GM23248 (cell line): Measurements from ENCODE around the gene MYH11.

Source experiments
- EZH2 ChIP-seq: fragments of 200-600 bp; sonication (generic); IDR thresholded peaks from 2 replicates; pipeline ENCODE4 v1.6.1; 2018; ENCODE audit warnings: antibody characterized with exemption, mild to moderate bottlenecking; ENCODE audit not compliant: insufficient read depth, poor library complexity, severe bottlenecking
- EZH2phosphoT487 ChIP-seq: fragments of 200-600 bp; sonication (generic); IDR thresholded peaks from 2 replicates; pipeline ENCODE4 v1.6.1; 2018; ENCODE audit warnings: antibody characterized with exemption, moderate library complexity, mild to moderate bottlenecking, low read depth; ENCODE audit not compliant: insufficient read depth

GRCh38 chr16:15822957-15823356 is 33.9 kb downstream of the MYH11 start:
- TF ChIP-seq EZH2: no peak
- no peak for TF ChIP-seq EZH2phosphoT487
